Measurements from ENCODE around the gene CERS1.
A peak's percentile ranks its signal among the peaks of the same experiment; 100 is the strongest.

CERS1 gene

DNA sequence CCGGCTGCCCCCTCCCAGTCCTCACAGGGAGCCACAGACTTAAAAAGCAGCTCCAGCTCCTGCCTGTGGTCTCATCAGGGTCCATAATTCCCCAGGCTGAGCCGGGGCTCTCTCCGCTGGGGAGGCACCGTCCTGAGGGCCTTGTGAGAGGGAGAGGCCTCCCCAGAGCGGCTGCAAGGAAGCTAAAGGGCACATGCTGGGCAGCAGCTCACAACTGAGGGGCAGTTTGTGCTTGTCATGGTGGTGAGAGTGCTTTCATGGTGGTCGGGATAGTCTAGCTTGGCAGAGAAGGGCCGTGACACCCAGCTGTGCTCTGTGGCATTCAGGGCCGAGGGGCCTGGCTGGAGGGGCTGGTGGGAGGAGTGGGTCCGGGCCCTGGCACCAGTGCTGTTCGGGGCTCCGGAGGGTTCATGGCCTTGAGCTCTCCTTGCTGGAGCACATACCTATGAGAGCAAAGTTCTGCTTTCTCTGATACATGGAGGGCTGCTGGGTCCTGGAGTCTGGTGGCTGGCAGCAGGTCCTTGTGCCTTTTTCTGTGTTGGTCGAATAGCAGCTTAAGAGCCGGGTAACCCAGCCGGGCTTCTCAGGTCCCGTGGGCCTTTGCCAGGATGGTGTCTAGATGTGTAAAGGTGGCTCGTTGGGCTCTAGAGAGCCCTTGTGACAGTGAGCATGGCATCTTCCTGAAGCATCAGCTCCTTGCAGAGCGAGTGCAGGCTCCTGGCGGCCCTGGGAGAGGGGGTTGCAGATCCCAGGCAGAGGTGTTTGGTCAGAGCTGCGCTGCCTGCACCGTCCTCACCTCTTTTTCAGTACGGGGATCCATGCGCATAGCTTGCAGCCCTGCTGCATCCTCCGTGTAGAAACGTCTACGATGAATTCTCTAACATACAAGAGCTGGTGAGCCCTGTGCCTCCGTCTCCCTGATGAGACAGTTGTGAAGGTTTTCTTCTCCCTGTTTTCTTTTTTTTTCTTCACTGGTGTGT lies 55.4 kb downstream of the CERS1 start:
- DNase-seq (ENCODE audit: low read depth, low spot score) = no peak

DNA sequence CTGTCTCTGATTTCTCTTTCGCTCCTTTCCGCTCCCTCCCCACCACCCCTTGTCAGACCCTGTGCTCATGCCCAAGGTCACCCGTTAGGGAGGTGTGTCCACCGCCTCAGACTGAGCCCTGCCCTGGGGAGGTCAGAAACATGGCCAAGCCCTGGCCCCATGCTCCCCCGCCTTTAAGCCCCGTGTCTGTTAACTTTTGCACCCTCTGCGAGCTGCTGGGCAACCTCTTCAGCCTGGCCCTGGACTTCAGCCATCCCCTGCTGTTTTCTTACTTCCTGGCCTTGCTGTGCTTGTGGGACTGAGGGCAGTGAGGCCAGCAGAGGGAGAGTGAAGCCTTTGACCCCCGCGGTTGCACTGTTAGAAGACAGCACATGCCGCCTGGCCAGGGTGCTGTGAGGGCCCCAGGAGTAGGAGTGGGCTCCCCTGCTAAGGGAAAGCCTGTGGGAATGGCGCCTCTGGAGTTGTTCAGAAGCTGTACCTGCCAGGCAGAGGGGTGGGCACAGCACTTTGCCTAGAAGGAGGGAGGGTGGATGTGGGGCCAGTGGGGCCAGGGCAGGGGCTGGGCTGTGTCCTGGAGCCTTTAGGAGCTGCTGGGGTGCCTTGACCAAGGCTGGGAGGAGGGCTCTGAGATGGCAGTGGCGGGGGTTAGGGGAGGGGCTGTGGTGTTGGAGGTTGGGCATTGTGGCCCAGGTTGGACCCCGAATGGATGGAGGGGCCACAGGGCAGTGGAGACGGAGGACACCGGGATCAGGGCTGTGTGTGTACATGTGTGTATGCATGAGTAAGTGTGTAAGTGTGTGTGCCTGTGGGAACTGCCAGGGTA lies 56.3 kb downstream of the CERS1 start:
- DNase-seq (ENCODE audit: low read depth, low spot score) = no peak

DNA sequence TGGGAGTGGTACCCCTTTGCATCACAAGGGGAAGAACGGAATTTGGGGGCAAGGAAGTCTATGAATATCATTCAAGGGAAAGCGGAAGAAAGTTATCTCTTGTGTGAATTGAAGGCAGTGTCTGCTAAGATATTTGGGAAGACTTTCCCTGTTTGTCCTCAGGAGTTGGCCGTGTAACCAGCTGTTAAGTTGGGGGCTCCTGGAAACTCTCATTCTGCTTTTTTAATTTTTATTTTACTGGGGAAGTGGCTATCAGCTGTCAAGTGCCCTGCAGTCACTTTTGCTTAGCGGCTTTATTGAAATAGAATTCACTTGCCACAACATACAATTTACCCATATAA lies 61.3 kb downstream of the CERS1 start:
- DNase-seq (ENCODE audit: low read depth, low spot score) = no peak

DNA sequence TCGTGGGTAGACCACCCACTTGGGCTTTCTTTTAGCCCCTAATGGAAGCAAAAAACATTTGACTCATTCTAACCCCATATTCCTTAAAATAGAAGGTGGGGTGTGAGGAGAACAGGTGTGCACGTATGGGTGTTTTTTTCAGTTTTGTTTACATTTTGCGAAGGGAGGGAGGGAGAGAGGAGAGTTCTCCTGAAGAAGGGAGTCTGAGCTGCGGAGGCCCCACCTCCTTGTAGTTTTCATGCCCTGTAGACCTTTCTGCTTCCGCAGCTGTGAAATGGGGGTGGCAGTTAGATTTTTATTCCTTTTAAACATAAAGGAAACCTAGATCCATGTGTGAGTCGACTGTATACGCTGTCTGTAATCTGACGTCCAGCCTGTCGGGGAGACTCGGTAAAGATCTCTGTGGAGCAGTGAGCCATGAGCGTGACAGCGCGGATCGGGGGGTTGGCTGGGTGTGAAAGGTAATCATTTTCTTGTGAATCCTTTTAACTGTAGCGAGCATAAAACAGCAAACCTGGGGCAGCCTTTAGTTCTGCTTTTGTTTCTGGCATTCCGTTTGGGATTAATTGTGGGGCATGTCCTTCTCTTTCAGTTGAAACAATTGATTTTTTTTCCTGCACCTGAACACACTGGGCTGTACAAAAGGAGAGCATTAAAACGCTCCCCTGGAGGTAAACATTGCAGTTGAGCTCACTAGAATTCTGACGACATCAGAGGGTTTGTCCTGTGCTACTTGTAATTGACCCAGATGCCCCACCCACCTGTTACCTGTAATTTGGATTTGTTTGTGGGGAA lies 61.9 kb downstream of the CERS1 start:
- DNase-seq (ENCODE audit: low read depth, low spot score) = no peak

DNA sequence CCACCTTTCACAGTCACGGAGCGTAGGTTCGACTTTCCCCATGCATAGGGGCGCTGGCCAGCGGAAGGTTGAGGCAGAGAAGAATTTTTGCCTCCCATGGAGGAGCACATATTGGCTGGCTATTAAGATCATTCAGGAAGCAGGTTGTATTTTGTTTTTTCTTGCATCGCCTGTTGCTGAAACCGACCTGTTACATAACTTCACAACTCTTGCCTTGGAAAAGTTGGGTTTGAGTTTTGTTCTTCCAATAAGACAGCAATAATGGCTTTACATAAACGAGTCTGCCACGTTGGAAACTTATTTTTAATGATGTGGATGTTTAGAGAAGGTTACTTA lies 62.8 kb downstream of the CERS1 start:
- no peak for DNase-seq (ENCODE audit: low read depth, low spot score)

DNA sequence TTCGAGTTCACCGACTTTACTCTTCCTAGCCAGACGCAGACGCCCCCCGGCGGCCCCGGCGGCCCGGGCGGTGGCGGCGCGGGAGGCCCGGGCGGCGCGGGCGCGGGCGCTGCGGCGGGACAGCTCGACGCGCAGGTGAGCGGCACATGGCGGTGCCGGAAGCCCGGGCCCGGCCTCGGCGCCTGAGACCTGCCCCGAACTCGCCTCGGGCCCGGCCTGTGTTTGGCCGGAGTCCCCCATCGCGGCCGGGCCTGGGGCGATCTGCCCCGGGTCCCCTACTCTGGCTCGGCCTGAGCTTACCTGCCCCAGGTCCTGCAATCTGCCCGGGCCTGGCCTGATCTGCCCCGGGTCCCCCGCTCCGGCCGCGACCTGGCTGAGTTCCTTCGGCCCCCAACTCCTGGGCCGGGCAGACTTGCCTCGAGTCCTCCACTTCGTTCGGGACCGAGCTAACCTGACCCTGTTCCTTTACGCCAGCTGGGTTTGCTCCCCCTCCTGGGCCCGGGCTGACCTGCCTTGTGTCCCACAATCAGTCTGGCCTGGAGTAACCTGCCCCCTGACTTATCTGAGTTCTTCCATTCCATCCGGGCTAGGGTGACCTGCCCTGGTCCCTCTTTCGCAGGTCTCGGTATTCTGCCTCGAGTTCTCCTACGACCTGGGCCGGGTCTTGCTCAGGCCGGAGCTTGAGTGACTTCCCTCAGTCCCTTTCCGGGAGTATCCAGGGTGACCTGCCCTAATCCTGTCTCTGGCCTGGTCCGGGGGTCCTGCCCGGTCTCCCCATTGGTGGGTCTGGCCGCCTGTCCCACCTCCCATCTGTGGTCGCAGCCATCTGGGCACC lies 63.4 kb downstream of the CERS1 start:
- DNase-seq (ENCODE audit: low read depth, low spot score) = no peak

DNA sequence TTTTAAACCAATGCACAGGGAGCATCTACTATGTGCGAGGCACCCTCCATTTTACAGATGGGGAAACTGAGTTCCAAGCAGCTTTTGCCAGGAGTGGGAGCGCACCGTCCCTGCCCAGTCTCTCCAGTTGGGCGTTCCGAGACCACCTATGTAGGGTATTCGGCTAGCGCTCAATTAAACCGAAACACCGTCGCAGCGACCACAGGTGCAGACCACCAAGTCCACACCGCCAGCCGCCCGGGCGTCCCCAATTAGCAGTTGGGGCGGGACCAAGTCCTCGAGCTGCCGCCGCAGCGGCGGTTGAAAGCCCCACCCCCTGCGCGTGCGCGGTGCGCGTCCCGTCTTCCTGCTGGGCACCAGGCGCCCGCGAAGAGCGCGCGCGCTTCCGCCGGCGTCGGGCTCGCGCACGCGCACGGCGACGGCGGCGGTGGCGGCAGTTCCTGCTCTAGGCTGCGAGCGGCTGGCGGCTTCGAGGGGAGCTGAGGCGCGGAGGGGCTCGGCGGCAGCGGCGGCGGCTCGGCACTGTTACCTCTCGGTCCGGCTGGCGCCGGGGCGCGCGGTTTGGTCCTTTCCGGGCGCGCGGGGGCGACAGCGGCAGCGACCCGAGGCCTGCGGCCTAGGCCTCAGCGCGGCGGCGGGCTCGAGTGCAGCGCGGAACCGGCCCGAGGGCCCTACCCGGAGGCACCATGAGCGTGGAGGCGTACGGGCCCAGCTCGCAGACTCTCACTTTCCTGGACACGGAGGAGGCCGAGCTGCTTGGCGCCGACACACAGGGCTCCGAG lies 64.2 kb downstream of the CERS1 start, which contains the start of gene UPF1:
Gene UPF1 (plus strand): TSS at position 436 of the 782 bp plus-strand sequence. CDS start 251 bp downstream, at position 687.
- DNase-seq (ENCODE audit: low read depth, low spot score) = peak; percentile 60

DNA sequence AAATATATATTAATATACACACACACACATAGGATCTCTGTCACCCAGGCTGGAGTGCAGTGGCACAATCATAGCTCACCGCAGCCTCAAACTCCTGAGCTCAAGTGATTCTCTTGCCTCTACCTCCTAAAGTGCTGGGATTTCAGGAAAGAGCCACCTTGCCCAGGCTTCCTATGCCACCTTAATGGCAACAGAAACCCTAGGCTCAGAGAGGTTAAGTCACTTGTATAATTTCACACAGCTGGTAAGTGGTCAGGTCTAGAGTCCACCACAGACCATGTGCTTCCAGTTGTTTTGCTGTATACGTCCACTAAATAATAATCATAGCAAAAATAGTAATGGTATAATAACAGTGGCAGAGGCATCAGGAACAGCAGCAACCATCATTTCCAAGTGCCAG lies 65.5 kb downstream of the CERS1 start:
- no peak for DNase-seq (ENCODE audit: low read depth, low spot score)

DNA sequence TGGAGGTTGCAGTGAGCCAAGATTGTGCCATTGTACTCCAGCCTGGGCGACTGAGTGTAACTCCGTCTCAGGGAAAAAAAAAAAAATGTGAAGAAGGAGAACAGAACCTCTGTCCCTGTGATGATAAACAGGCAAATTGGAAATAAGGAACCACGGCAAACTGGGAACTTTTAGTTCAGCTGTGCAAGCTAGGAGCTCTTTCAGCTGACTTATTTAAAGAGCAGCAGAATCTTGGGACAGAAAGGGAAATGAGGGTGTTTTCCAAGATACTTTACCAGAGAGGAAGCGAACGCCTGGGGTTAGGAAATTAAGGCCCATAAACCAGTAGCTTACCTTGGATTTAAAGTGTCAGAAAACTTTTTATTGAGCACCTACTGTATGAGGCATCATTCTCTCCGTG lies 67.2 kb downstream of the CERS1 start:
- no peak for DNase-seq (ENCODE audit: low read depth, low spot score)

Data from smooth muscle cell of the brain vasculature (primary cell).